Endothelial cell of umbilical vein (primary cell): ENCODE results near the gene RLF. TPM values are rescaled to one million over a fixed set of nuclear protein-coding genes. Genes with fewer than 3 reads are reported as not detected.

Experiments used
- BruUV-seq: library from RNA; stranded (reverse); fragments of 400-500 nt; replicated peaks from 2 replicates; lab custom pipeline; 2021; lab: Mats Ljungman, UMichigan
- CTCF ChIA-PET: fragments of 300-600, 350-600 bp; sonication (Branson Sonifier 250); formaldehyde crosslinking; loops from one replicate; lab custom pipeline; 2021; ENCODE audit warnings: antibody characterized with exemption, inconsistent platforms; lab: Charles Lee
- POLR2A ChIA-PET: fragments of 300-600, 350-600 bp; sonication (Branson Sonifier 250); formaldehyde crosslinking; loops from one replicate; lab custom pipeline; 2021; ENCODE audit warnings: antibody characterized with exemption, inconsistent platforms; lab: Charles Lee
- DNase-seq: peaks from one replicate; pipeline ENCODE4 v3.0.0-alpha.2; 2011; ENCODE audit warnings: low read depth, low spot score
- FAIRE-seq: peaks from 2 replicates; lab custom pipeline; 2011; peaks lifted over from hg19 to GRCh38; lab: Jason Lieb, UNC
- H2AFZ ChIP-seq: 2 replicates; pipeline ENCODE4 v1.6.0; 2012; ENCODE audit warnings: low read depth, low read length, control low read depth, inconsistent platforms
- H3K27ac ChIP-seq: 2 replicates; pipeline ENCODE4 v1.5.1; 2011; ENCODE audit warnings: low read depth, mild to moderate bottlenecking, control low read depth, low read length, moderate library complexity; ENCODE audit not compliant: insufficient read depth
- H3K27me3 ChIP-seq, 2 experiments: 2 replicates each; pipeline versions ENCODE4 v1.6.0 to v1.6.1; 2011; ENCODE audit warnings: low read length in 2 of 2, mixed read lengths in 1 of 2; ENCODE audit not compliant: control insufficient read depth in 2 of 2, insufficient read depth in 2 of 2
- H3K36me3 ChIP-seq, 2 experiments: 2 replicates in 1 of 2; 3 replicates in 1 of 2; pipeline ENCODE4 v1.5.1; 2011; ENCODE audit warnings: low read length in 2 of 2, mild to moderate bottlenecking in 1 of 2, moderate library complexity in 1 of 2; ENCODE audit not compliant: control insufficient read depth in 2 of 2, insufficient read depth in 2 of 2; ENCODE audit errors: extremely low read depth in 1 of 2
- H3K4me1 ChIP-seq: 3 replicates; pipeline ENCODE4 v1.5.1; 2011; ENCODE audit warnings: mild to moderate bottlenecking, low read length; ENCODE audit not compliant: control insufficient read depth, insufficient read depth; ENCODE audit errors: extremely low read depth
- H3K4me2 ChIP-seq: 2 replicates; pipeline ENCODE4 v1.6.1; 2011; ENCODE audit warnings: low read length, control low read depth, mixed read lengths; ENCODE audit not compliant: insufficient read depth
- H3K4me3 ChIP-seq, 3 experiments: fragments of 200-600 bp in 1 of 3; sonication (generic), shearing (Covaris generic) in 1 of 3; replicated peaks in 1 of 3; 2 replicates each; pipeline ENCODE4 v1.5.1; 2011 to 2016; ENCODE audit warnings: control low read depth in 3 of 3, low read length in 3 of 3, mild to moderate bottlenecking in 2 of 3, inconsistent platforms in 1 of 3, low read depth in 1 of 3, moderate library complexity in 1 of 3; ENCODE audit not compliant: insufficient read depth in 1 of 3
- H3K79me2 ChIP-seq: 2 replicates; pipeline ENCODE4 v1.6.0; 2012; ENCODE audit warnings: low read length, inconsistent platforms; ENCODE audit not compliant: control insufficient read depth, insufficient read depth
- H3K9ac ChIP-seq: replicated peaks from 2 replicates; pipeline ENCODE3; 2011; ENCODE audit warnings: low read length, control low read depth; ENCODE audit not compliant: insufficient read depth; ENCODE audit errors: extremely low read depth
- H3K9me1 ChIP-seq: replicated peaks from 3 replicates; pipeline ENCODE4 v1.6.0; 2011; ENCODE audit warnings: mild to moderate bottlenecking, low read length; ENCODE audit not compliant: control insufficient read depth, insufficient read depth; ENCODE audit errors: extremely low read depth
- H3K9me3 ChIP-seq: replicated peaks from 2 replicates; pipeline ENCODE4 v1.5.1; 2012; ENCODE audit warnings: low read length, inconsistent platforms; ENCODE audit not compliant: control insufficient read depth, insufficient read depth
- H4K20me1 ChIP-seq: replicated peaks from 2 replicates; pipeline ENCODE3; 2011; ENCODE audit warnings: mild to moderate bottlenecking, low read length; ENCODE audit not compliant: control insufficient read depth, insufficient read depth; ENCODE audit errors: extremely low read depth
- EZH2 ChIP-seq: IDR thresholded peaks from 2 replicates; pipeline ENCODE4 v1.6.1; 2012; ENCODE audit warnings: borderline replicate concordance, low read depth, mild to moderate bottlenecking, moderate library complexity, low read length, inconsistent platforms; ENCODE audit not compliant: severe bottlenecking
- FOS ChIP-seq: IDR thresholded peaks from 2 replicates; pipeline ENCODE4 v1.6.1; 2011; ENCODE audit warnings: mild to moderate bottlenecking, low read length, moderate library complexity, borderline replicate concordance; ENCODE audit not compliant: insufficient read depth
- GATA2 ChIP-seq: IDR thresholded peaks from 2 replicates; pipeline ENCODE4 v1.7.0; 2011; ENCODE audit warnings: low read depth, mild to moderate bottlenecking, moderate library complexity, mixed read lengths, low read length; ENCODE audit not compliant: insufficient read length, insufficient read depth
- JUN ChIP-seq: IDR thresholded peaks from 2 replicates; pipeline ENCODE4 v1.6.1; 2011; ENCODE audit warnings: borderline replicate concordance, low read depth; ENCODE audit not compliant: insufficient read length, insufficient read depth
- MAX ChIP-seq: IDR thresholded peaks from 2 replicates; pipeline ENCODE4 v1.6.1; 2011; ENCODE audit not compliant: insufficient read depth, insufficient read length
- MYC ChIP-seq: IDR thresholded peaks from one replicate; pipeline ENCODE4 v1.6.1; 2011; ENCODE audit warnings: mild to moderate bottlenecking, low read depth, low read length
- POLR2A ChIP-seq: IDR thresholded peaks from 2 replicates; pipeline ENCODE4 v1.6.1; 2012; ENCODE audit warnings: low read depth, mild to moderate bottlenecking, control low read depth, low read length
- POLR2AphosphoS5 ChIP-seq: IDR thresholded peaks from 2 replicates; pipeline ENCODE4 v1.6.1; 2012; ENCODE audit warnings: low read depth, mild to moderate bottlenecking, control low read depth, low read length, moderate library complexity; ENCODE audit not compliant: insufficient read depth
- dilution Hi-C: fragments of 300-500 bp; cut with MboI; formaldehyde crosslinking; loops from one replicate; pipeline ENCODE4 v1.15.0; 2019; ENCODE audit warnings: low sequenced_read_pairs; ENCODE audit not compliant: extremely low pct_ligation_motif_present
- intact Hi-C: fragments of 100-400 bp; cut with micrococcal nuclease; formaldehyde crosslinking; loops from one replicate; pipeline ENCODE4 v1.10.0; 2022
- polyA plus RNA-seq, 4 experiments: library from polyadenylated mRNA; depleted of rRNA in 3 of 4; stranded (reverse) in 3 of 4; unstranded in 1 of 4; fragments of >200 nt; gene quantifications; 2 replicates each; pipeline versions ENCODE4 v1.2.1 to v1.2.3, GENCODE V29; 2011 to 2012; ENCODE audit warnings: missing spikeins in 1 of 4
- total RNA-seq: library from RNA; stranded (reverse); gene quantifications from 2 replicates; pipeline ENCODE4 v1.2.3, GENCODE V29; 2021
- TF ChIP-seq, protein P1 (sequence below), 2 donors: IDR thresholded peaks; 1 replicate in 1 of 2; 2 replicates in 1 of 2; pipeline ENCODE4 v1.5.1; 2011; ENCODE audit warnings: low read length in 2 of 2, mild to moderate bottlenecking in 2 of 2, moderate library complexity in 2 of 2, control low read depth in 1 of 2, inconsistent platforms in 1 of 2, low read depth in 1 of 2; ENCODE audit not compliant: insufficient read depth in 1 of 2; ENCODE audit errors: extremely low read depth in 1 of 2

The RLF gene
- total and polyA plus RNA-seq, 2 donors (not counting 3 experiments of a cell fraction or from before 2014, with no cell fraction given) = 2.7 to 9.4 TPM

DNA sequence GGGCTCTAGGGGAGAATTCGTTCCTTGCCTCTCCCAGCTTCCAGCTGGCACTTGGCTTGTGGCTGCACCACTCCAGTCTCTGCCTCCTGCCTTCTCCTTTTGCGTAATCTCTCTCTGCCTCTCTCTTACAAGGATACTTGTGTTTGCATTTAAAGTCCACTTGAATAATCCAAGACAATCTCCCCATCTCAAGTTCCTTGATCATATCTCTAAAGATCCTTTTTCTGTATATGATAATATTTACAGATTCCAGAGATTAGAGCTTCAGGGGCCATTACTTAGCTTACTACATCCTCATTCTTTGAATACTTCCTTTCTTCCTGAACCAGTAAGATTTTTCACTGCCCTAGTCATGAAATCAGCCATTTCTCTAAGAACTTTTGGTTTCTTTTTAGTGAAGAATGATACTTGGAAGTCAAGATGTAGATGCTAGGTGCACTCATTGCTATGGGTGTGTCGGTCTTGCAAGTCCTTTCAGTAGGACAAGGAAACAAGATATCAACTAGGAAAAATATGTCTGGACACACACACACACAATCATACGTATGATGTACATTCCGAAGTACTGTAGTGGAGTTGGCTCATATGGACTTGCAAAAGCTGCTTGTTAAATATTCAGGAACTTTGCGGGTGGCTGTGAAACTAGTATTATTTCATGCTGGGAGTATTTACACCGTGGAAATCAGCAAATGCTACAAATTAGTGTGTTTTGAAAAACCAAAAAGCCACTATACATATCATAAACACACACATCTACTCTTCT lies 20.8 kb upstream of the RLF start:
- intact Hi-C loops (no loop called here), dilution Hi-C loops (no loop called here)
- Histone ChIP-seq H3K4me1 (no peaks in the 10 kb centered on the region), H4K20me1 (no peaks in the 10 kb centered on the region), H3K79me2 (no peaks in the 10 kb centered on the region), H3K4me3 (no peak overlapping the region), H3K27me3 (peaks cover 11 to 27% of the 10 kb centered on the region in 2 experiments), H3K9me3 (no peaks in the 10 kb centered on the region), H3K36me3 (no peaks in the 10 kb centered on the region), H3K9me1 (no peaks in the 10 kb centered on the region), H3K4me2 (no peak overlapping the region), H2AFZ (no peak overlapping the region), H3K9ac (no peak overlapping the region), H3K27ac (no peak overlapping the region)
- CTCF ChIA-PET = interaction anchor here (0.9 to 5.7 kb wide), 5 partner anchors 12 to 299 kb away, joined by 3 to 105 read pairs (median 13); no protein-coding TSS in a partner anchor
- POLR2A ChIA-PET = no interaction called here
- FAIRE-seq (no peak), DNase-seq (no peak)
- no TSS peak for BruUV-seq
- TF ChIP-seq EZH2 = no peak
- TF ChIP-seq POLR2AphosphoS5 = no peak
- TF ChIP-seq, protein P1, sequence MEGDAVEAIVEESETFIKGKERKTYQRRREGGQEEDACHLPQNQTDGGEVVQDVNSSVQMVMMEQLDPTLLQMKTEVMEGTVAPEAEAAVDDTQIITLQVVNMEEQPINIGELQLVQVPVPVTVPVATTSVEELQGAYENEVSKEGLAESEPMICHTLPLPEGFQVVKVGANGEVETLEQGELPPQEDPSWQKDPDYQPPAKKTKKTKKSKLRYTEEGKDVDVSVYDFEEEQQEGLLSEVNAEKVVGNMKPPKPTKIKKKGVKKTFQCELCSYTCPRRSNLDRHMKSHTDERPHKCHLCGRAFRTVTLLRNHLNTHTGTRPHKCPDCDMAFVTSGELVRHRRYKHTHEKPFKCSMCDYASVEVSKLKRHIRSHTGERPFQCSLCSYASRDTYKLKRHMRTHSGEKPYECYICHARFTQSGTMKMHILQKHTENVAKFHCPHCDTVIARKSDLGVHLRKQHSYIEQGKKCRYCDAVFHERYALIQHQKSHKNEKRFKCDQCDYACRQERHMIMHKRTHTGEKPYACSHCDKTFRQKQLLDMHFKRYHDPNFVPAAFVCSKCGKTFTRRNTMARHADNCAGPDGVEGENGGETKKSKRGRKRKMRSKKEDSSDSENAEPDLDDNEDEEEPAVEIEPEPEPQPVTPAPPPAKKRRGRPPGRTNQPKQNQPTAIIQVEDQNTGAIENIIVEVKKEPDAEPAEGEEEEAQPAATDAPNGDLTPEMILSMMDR (IDR thresholded peaks at IDR 0.05; ENCODE audit: extremely low read depth in 1 of 2, insufficient read depth in 1 of 2, low read depth in 1 of 2, low read length in 2 of 2) = no peak
- TF ChIP-seq POLR2A = no peak
- TF ChIP-seq MYC = no peak
- TF ChIP-seq FOS = no peak
- no peak for TF ChIP-seq GATA2
- no peak for TF ChIP-seq JUN
- no peak for TF ChIP-seq MAX
